Measurements from ENCODE around the gene NUTM2G. TPM values are rescaled to one million over a fixed set of nuclear protein-coding genes. Genes with fewer than 3 reads are reported as not detected.
"Not testable (repeated sequence)": the region's sequence is repeated elsewhere in the genome, so short reads cannot be mapped to it uniquely, and the experiment has no call there.

NUTM2G gene
- total RNA-seq, 1 experiment from 2014 or later, result not detected

GRCh38 chr9:96941628-96942027 lies 13.0 kb downstream of the NUTM2G start:
- not testable (repeated sequence) for DNase-seq (ENCODE audit: low read depth)

DNA sequence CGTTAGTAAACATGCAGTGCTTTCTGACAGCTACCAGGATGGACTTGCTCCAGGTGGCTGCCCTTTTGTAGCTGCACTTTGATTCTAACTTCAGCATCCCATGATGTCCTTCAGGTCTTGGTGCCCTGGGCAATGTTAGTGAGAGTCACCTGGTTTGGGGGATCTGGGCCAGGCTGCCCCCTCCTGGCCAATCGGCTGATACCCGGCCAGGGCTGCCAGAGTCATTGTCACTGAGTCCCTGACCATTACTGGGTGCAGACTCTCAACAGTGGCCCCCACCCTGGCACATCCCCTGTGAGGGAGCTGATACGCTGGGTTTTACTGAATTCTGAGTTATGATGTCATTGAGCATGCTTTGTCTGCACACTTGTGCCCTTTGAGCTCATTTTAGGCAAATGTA lies 13.5 kb downstream of the NUTM2G start:
- not testable (repeated sequence) for DNase-seq (ENCODE audit: low read depth)

- DNase-seq (ENCODE audit: low read depth), result not testable (repeated sequence)
These were observed 20.7 kb downstream of the NUTM2G start for GRCh38 chr9:96949346-96949745.

DNA sequence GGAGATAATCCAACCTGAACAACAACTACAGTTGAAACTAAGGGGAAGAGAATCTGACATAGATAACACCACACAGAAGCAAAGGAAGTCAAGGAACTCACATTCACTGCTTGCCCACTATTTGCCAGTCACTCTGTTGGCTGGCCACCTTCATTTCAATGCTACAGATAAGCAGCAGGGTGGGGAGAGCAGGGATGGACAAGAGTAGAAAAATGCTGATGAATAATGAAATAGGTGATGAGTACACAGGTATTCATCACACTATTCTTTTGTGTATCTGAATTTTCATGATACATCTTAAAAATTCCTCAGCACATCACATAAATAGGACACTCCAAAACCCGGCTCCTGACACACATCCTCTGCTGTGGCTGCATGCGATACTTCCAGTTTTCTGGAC lies 21.9 kb downstream of the NUTM2G start:
- DNase-seq (ENCODE audit: low read depth), result not testable (repeated sequence)

DNA sequence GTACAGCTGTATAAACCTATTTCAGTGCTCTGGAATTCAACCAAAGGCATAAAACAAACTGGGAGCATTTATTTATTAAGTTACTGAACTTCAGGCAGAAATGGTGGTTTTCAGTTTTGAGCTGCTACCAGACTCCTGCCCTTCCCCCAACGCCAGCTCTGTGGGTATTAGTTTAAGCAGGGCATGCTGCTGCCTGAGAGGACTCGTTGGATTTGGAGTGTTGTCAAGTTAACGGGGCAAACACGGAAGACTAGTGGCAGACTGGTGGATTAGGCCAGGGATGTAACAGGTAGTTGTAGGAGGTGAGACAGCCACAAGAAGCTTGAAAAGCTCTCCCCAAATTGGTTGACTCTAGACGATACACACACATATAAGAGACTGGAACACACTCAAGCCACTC lies 38.9 kb downstream of the NUTM2G start:
- not testable (repeated sequence) for DNase-seq (ENCODE audit: low read depth)

DNA sequence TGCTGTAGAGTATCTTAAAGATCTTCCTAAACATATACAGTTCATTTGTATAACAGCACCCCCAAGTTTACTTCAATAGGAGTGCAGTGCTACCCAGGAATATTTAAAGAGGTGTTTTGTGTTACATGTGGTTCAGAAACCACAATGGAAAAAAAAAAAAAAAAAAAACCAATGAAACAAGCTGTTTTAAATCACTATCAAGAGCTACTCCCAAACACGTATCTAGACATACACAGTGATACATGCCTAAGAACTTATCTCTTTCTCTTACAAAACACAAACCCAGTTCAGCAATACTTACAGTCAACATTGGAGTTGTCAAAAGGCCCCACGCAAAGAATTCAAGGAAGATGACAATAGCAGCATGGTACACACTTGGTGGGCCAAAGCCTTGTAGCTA lies 43.9 kb downstream of the NUTM2G start:
- DNase-seq (ENCODE audit: low read depth), result not testable (repeated sequence)

- DNase-seq (ENCODE audit: low read depth), result not testable (repeated sequence)
These were observed 45.4 kb downstream of the NUTM2G start for GRCh38 chr9:96974037-96974436.

- DNase-seq (ENCODE audit: low read depth), result not testable (repeated sequence)
These were observed 55.0 kb downstream of the NUTM2G start for GRCh38 chr9:96983496-96984122.

DNA sequence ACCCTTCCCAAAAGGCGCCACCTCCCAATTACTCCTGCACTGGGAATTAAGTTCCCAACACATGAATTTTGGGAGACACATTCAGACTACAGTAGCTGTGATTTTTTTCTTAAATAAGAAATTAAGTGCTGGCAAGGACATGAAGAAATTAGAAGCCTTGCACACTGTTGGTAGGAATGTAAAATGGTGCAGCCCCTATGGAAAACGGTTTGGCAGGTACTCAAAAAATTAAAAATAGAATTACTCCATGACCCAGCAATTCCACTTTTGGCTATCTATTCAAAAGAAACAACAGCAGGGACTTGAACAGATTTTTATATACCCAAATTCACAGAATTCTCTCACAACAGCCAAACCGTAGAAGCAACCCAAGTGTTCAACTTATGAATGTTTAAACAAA lies 55.5 kb downstream of the NUTM2G start:
- not testable (repeated sequence) for DNase-seq (ENCODE audit: low read depth)

- DNase-seq (ENCODE audit: low read depth), result not testable (repeated sequence)
These were observed 56.2 kb downstream of the NUTM2G start for GRCh38 chr9:96984887-96985286.

Other genes starting within 250 kb of the NUTM2G start
- gene ZNF510, start 150.8 kb upstream of the NUTM2G start, total RNA-seq (2014; rRNA removed; shearing (Covaris generic)), result 10.2 and 11.3 TPM in 2 replicates
- gene ZNF782, start 74.3 kb upstream of the NUTM2G start, total RNA-seq (2014; rRNA removed; shearing (Covaris generic)), result 2.1 and 4.4 TPM in 2 replicates
- 9.1 TPM in 2 replicates for gene CTSV, start 110.3 kb downstream of the NUTM2G start, total RNA-seq (2014; rRNA removed; shearing (Covaris generic))